GM18909 (cell line): ENCODE data around the gene SMARCAL1.

Experiments
- ATAC-seq: cut with Tn5 transposase; IDR thresholded peaks from one replicate; pipeline ENCODE4 v1.9.1; 2021; ENCODE audit warnings: mild to moderate bottlenecking; ENCODE audit not compliant: unreplicated experiment, poor library complexity

Gene SMARCAL1

GRCh38 chr2:216520112-216520511 lies 107.8 kb downstream of the SMARCAL1 start:
- ATAC-seq: no peak

- ATAC-seq: no peak
These were observed 110.7 kb downstream of the SMARCAL1 start for GRCh38 chr2:216522892-216523502.

GRCh38 chr2:216525972-216526371 lies 113.7 kb downstream of the SMARCAL1 start:
- no peak for ATAC-seq

- no peak for ATAC-seq
These were observed 114.7 kb downstream of the SMARCAL1 start for GRCh38 chr2:216526939-216527338.

- ATAC-seq: no peak
These were observed 115.3 kb downstream of the SMARCAL1 start for GRCh38 chr2:216527600-216527999.

- no peak for ATAC-seq
These were observed 120.3 kb downstream of the SMARCAL1 start for GRCh38 chr2:216532562-216532961.
